Measurements from ENCODE around the gene PIK3IP1. TPM values are rescaled to one million over a fixed set of nuclear protein-coding genes. Genes with fewer than 3 reads are reported as not detected.
A peak's percentile ranks its signal among the peaks of the same experiment; 100 is the strongest.

Gene PIK3IP1
- total RNA-seq, 1 donor from 2014 or later, result 10.3 TPM

- no peak for TF ChIP-seq CTCF (IDR thresholded peaks at IDR 0.05)
- no peak for DNase-seq (ENCODE audit: extremely low spot score, unreplicated experiment)
- no peak overlapping the region for H3K27ac Mint-ChIP-seq (ENCODE audit: unreplicated experiment)
- H3K27me3 Mint-ChIP-seq (ENCODE audit: unreplicated experiment), result no peaks in the 10 kb centered on the region
- no peaks in the 10 kb centered on the region for H3K4me1 Mint-ChIP-seq (ENCODE audit: unreplicated experiment)
- no peak overlapping the region for H3K4me3 Mint-ChIP-seq (ENCODE audit: unreplicated experiment)
- H3K36me3 Mint-ChIP-seq (ENCODE audit: unreplicated experiment), result peaks cover 36% of the 10 kb centered on the region
- H3K9me3 Mint-ChIP-seq (ENCODE audit: unreplicated experiment), result no peaks in the 10 kb centered on the region
Observed at GRCh38 chr22:31276426-31277167, 15.7 kb downstream of the PIK3IP1 start.

GRCh38 chr22:31275576-31275975 is 16.7 kb downstream of the PIK3IP1 start:
- H3K27ac Mint-ChIP-seq (ENCODE audit: unreplicated experiment), result no peak overlapping the region
- peaks cover 4% of the 10 kb centered on the region for H3K4me1 Mint-ChIP-seq (ENCODE audit: unreplicated experiment)
- H3K36me3 Mint-ChIP-seq (ENCODE audit: unreplicated experiment), result peaks cover 34% of the 10 kb centered on the region
- H3K4me3 Mint-ChIP-seq (ENCODE audit: unreplicated experiment), result no peak overlapping the region
- no peaks in the 10 kb centered on the region for H3K9me3 Mint-ChIP-seq (ENCODE audit: unreplicated experiment)
- no peak for TF ChIP-seq CTCF (IDR thresholded peaks at IDR 0.05)
- H3K27me3 Mint-ChIP-seq (ENCODE audit: unreplicated experiment), result no peaks in the 10 kb centered on the region
- DNase-seq (ENCODE audit: extremely low spot score, unreplicated experiment), result no peak

DNA sequence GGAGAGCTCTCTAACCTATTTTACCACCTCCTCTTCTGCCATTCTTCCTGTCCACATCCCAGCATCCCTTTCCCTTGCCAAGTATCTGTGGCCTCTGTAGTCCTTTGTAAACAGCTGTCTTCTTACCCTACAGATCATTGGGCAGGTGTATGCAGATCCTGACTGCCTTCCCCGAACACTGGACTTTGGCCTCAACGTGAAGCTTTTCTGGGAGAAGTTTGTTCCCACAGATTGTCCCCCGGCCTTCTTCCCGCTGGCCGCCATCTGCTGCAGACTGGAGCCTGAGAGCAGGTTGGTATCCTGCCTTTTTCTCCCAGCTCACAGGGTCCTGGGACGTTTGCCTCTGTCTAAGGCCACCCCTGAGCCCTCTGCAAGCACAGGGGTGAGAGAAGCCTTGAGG is 17.3 kb downstream of the PIK3IP1 start:
- Mint-ChIP-seq H3K9me3 (ENCODE audit: unreplicated experiment) (no peaks in the 10 kb centered on the region), H3K27ac (ENCODE audit: unreplicated experiment) (no peak overlapping the region), H3K4me1 (ENCODE audit: unreplicated experiment) (peaks cover 6% of the 10 kb centered on the region), H3K4me3 (ENCODE audit: unreplicated experiment) (no peak overlapping the region), H3K36me3 (ENCODE audit: unreplicated experiment) (peaks cover 36% of the 10 kb centered on the region), H3K27me3 (ENCODE audit: unreplicated experiment) (no peaks in the 10 kb centered on the region)
- DNase-seq (ENCODE audit: extremely low spot score, unreplicated experiment), result no peak
- no peak for TF ChIP-seq CTCF (IDR thresholded peaks at IDR 0.05)

- H3K27ac Mint-ChIP-seq (ENCODE audit: unreplicated experiment), result no peak overlapping the region
- peaks cover 8% of the 10 kb centered on the region for H3K4me1 Mint-ChIP-seq (ENCODE audit: unreplicated experiment)
- H3K36me3 Mint-ChIP-seq (ENCODE audit: unreplicated experiment), result peaks cover 41% of the 10 kb centered on the region
- TF ChIP-seq CTCF (IDR thresholded peaks at IDR 0.05), result no peak
- H3K4me3 Mint-ChIP-seq (ENCODE audit: unreplicated experiment), result no peak overlapping the region
- no peaks in the 10 kb centered on the region for H3K9me3 Mint-ChIP-seq (ENCODE audit: unreplicated experiment)
- H3K27me3 Mint-ChIP-seq (ENCODE audit: unreplicated experiment), result no peaks in the 10 kb centered on the region
- no peak for DNase-seq (ENCODE audit: extremely low spot score, unreplicated experiment)
Observed at GRCh38 chr22:31274017-31274416, 18.3 kb downstream of the PIK3IP1 start.

GRCh38 chr22:31272522-31273446 is 19.5 kb downstream of the PIK3IP1 start:
- Mint-ChIP-seq H3K27me3 (ENCODE audit: unreplicated experiment) (no peaks in the 10 kb centered on the region), H3K9me3 (ENCODE audit: unreplicated experiment) (no peaks in the 10 kb centered on the region), H3K27ac (ENCODE audit: unreplicated experiment) (no peak overlapping the region), H3K4me1 (ENCODE audit: unreplicated experiment) (peaks cover 8% of the 10 kb centered on the region), H3K4me3 (ENCODE audit: unreplicated experiment) (no peak overlapping the region), H3K36me3 (ENCODE audit: unreplicated experiment) (peaks cover 48% of the 10 kb centered on the region)
- peak; percentile 76 for TF ChIP-seq CTCF (IDR thresholded peaks at IDR 0.05)
- no peak for DNase-seq (ENCODE audit: extremely low spot score, unreplicated experiment)

Measured in osteocyte (in vitro differentiated cells).